GM18873 (cell line): Measurements from ENCODE around the gene ACP6.
"Not testable (repeated sequence)": the region's sequence is repeated elsewhere in the genome, so short reads cannot be mapped to it uniquely, and the experiment has no call there.

Experiments
- ATAC-seq: cut with Tn5 transposase; IDR thresholded peaks from one replicate; pipeline ENCODE4 v1.9.1; 2021; ENCODE audit warnings: mild to moderate bottlenecking, moderate library complexity, moderate number of reproducible peaks; ENCODE audit not compliant: unreplicated experiment, low FRiP score

The ACP6 gene

DNA sequence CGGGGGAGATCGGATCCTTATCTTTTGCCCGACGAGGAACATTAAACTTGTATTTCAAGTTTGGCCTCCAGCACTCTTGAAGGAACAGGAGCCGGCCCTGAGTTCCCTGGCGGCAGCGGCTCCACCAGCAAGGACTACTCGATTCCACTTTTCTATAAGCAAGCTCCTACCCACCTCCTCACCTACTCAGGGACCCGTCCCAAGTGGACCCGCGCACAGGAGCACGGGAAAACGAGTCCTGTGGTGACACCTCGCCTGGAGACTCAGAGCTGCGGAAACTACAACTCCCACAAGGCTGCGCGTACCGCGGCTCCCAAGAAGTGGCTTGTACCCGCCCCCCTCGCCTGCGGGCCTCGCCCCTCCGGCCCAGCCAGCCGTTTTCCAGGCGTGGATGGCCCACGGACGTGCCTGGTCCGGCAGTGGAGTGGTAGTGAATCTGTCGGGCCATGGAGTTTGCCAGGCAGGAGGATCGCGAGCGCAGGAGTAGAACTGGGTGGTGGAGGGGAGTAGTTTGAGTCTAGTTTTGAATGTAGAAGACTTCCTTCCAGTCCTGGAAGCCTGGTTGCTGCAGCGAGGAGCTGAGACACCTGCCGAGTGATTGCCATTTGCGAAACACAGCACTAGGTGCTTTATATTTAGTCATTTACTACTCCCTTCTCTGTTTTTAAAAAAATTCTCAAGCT is at the start of gene ACP6:
TSS of gene ACP6 (minus strand) at position 206 of the 683 bp plus-strand sequence. CDS start 476 bp downstream, outside the sequence.
- peak; percentile 88 for ATAC-seq

DNA sequence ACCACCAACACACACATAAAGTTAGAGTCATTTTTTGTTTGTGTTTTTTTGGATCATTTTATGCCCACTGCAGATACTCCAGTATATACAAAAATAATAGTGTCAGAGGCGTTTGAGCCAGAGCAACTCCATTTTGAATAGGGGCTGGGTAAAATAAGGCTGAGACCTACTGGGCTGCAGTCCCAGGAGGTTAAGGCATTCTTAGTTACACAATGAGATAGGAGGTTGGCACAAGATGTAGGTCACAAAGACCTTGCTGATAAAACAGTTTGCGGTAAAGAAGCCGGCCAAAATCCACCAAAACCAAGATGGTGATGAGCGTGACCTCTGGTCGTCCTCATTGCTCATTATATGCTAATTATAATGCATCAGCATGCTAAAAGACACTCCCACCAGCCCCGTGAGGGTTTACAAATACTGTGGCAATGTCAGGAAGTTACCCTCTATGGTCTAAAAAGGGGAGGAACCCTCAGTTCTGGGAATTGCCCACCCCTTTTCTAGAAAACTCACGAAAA is 49.4 kb upstream of the ACP6 start:
- no peak for ATAC-seq

GRCh38 chr1:147719029-147719698 is 48.8 kb upstream of the ACP6 start:
- ATAC-seq, result no peak

- ATAC-seq, result no peak
These were observed 47.4 kb upstream of the ACP6 start for GRCh38 chr1:147717706-147718097.

DNA sequence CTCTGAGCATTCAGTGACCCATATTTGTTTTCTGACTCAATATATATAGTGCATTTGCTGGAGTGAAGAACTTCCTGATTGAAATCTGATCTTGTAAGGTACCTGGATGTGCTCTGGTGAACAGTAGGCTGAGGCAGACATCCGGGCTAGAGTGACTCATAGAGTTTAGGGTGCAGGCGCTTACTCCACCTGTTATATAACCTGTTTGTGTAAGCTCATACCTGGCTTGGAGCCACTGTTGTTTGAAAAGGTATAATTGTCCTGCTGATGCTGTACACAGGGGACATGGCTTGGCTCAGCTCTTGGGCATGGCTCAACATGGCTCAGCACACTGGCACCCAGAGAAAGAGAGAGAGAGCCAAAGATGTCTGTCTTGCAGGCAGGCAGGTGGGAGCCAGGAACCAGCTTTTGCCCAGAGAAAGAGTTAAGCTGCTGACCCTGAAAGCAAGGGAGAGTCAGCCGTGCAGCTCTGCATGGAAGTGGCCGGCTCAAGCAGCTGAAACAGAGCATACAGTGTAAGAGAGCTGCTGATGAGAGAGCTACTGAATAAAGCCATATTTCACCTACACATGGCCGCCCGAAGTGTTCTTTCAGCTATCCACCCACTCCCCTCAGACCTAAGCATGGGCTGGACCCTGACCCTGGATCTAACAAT is 46.9 kb upstream of the ACP6 start:
- no peak for ATAC-seq

DNA sequence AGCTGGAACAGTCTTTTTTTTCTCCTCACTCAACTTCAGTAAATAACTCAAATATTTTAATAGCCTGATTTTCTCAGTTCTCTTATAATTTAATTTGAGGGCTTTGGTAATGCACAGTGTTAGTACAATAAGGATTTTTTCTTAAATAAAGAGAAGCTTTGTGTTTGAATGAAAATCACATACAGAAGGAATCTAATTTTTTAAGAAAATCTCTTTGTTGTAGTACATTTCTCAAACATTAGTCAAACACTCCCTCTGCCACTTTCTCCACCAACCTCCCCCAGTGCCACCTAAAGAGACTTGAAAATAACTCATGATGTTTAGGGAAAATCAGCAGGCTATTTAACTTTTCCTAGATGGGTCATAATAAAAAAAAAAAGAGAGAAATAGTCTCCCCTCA is 42.3 kb upstream of the ACP6 start:
- ATAC-seq, result no peak

- ATAC-seq, result no peak
These were observed 30.0 kb upstream of the ACP6 start for GRCh38 chr1:147700042-147701006.

GRCh38 chr1:147699686-147700041 is 29.3 kb upstream of the ACP6 start:
- ATAC-seq, result no peak

DNA sequence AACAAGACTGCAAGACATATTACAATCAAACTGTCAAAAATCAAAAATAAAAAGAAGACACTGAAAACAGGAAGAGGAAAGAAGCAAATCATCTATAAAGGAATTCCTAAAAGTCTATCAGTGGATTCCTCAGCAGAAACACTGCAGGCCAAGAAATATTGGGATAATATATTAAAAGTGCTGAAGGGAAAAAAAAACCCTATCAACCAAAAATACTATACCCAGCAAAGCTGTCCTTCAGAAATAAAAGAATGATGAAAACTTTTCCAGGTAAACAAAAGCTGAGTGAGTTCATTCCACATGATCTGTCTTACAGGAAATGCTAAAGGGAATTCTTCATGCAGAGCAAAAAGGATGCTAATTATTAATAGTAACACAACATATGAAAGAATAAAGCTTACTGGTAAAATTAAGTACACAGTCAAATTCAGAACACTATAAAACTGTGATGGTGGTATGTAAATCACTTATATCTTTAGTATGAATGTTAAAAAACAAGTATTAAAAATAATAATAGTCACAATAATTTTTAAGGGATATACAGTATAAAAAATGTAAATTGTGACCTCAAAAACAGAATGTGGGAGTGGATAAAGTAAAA is 12.9 kb upstream of the ACP6 start:
- no peak for ATAC-seq

DNA sequence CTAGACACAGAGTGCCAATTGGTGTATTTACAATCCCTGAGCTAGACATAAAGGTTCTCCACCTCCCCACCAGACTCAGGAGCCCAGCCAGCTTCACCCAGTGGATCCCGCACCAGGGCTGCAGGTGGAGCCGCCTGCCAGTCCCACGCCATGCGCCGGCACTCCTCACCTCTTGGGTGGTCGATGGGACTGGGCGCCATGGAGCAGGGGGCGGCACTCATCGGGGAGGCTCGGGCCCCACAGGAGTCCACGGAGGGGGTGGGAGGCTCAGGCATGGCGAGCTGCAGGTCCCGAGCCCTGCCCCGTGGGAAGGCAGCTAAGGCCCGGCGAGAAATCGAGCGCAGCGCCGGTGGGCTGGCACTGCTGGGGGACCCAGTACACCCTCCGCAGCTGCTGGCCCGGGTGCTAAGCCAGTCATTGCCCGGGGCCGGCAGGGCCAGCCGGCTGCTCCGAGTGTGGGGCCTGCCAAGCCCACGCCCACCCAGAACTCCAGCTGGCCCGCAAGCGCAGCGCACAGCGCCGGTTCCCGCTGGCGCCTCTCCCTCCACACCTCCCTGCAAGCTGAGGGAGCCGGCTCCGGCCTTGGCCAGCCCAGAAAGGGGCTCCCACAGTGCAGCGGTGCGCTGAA is 10.4 kb upstream of the ACP6 start:
- not testable (repeated sequence) for ATAC-seq

GRCh38 chr1:147677681-147678080 is 7.4 kb upstream of the ACP6 start:
- not testable (repeated sequence) for ATAC-seq

GRCh38 chr1:147676311-147677085 is 6.2 kb upstream of the ACP6 start:
- ATAC-seq, result no peak

- no peak for ATAC-seq
These were observed 3.5 kb upstream of the ACP6 start for GRCh38 chr1:147673816-147674215.

DNA sequence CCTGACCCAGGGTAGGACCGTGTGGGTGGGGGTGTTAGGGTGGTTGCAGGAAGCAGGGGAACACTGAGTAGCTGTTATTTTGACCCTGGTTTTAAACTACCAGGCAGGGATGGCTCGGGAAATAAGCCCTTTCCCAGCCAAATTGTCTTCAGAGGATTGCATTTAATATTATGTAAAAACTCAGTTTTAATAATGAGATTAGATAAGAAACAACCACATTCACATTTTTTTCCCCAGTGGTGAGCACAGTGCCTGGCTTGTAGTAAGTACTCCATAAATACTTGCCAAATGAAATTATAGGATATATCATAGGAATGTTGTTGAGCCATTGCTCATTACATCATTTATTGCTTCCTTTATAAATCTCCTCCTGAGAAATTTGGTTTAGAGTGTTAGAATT is 3.1 kb upstream of the ACP6 start:
- ATAC-seq, result no peak

- ATAC-seq, result peak; percentile 26
These were observed 630 bp downstream of the ACP6 start for GRCh38 chr1:147669469-147670318.

- no peak for ATAC-seq
These were observed 4.8 kb downstream of the ACP6 start for GRCh38 chr1:147665521-147665920.

GRCh38 chr1:147664206-147664605 is 6.1 kb downstream of the ACP6 start:
- ATAC-seq, result no peak

DNA sequence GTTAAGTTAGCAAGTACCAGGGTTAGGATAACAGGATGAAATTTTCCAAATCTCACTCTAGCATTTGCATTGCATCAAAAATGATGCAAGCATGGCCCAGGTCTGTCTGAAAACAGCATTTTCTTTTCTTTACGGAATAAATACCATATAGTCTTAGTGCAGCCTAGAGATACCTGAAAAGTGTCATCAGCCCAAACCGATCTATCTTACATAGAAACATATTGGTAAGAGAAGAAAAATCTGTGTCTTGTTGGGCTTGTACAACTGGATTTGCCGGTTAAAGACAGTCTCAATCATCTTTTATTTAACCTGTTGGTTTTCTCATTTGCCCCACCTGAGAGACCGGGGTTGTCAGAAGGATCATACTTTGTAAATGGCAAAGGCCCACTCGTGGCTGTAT is 15.8 kb downstream of the ACP6 start:
- ATAC-seq, result no peak
